GM12801 (cell line): Measurements from ENCODE around the gene DYNAP.

Experiments used
- CTCF ChIP-seq: IDR thresholded peaks from one replicate; pipeline ENCODE4 v1.5.1; 2011; ENCODE audit warnings: control low read depth; ENCODE audit not compliant: insufficient read length; ENCODE audit errors: extremely low read depth

The DYNAP gene, protein sequence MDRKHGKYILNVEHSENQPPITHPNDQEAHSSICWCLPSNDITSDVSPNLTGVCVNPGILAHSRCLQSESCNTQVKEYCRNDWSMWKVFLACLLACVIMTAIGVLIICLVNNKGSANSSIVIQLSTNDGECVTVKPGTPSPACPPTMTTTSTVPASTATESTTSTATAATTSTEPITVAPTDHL

DNA sequence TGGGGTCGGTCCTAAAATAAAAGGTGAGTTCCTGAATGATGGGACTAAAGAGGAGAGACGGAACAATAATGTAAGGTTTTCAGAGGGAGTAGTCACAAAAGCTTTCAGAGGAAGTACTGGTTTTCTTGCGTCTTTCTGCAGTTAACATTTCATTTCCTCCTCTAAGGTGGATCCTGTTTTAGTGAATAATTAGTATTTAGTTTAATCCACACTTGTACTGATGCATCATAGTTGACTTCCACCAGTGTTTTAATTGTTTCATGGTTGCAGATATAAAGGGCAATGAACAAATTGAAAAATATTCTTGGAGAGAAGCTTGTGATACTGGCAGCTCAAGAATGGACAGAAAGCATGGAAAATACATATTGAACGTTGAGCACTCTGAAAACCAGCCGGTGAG, at the start of gene DYNAP:
Gene DYNAP, plus strand, starts transcription at position 301 of the 400 bp plus-strand sequence. Its CDS starts 38 bp downstream, at position 339.
- no peak for TF ChIP-seq CTCF

GRCh38 chr18:54551590-54551989, 39.5 kb upstream of the DYNAP start:
- no peak for TF ChIP-seq CTCF

GRCh38 chr18:54555286-54555685, 35.8 kb upstream of the DYNAP start:
- TF ChIP-seq CTCF = no peak

DNA sequence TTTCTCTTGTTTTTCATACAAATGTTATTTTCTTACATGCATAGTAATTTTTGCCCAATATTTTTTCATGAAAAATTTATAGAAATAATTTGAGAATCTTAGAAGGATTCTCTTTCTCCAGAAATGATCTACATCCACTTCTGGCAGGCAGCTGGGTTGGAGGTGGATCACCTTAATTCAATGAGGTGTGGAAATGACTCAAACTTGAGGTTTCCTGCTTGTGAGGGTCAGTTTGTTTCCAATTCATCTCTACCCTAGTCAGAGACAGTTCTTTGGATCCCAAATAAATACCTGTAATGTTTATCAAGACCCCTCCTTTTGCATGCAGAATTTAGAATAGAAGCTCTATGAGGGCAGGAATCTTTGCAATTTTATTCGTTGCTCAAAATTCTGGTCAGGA, 35.0 kb upstream of the DYNAP start:
- TF ChIP-seq CTCF = no peak

DNA sequence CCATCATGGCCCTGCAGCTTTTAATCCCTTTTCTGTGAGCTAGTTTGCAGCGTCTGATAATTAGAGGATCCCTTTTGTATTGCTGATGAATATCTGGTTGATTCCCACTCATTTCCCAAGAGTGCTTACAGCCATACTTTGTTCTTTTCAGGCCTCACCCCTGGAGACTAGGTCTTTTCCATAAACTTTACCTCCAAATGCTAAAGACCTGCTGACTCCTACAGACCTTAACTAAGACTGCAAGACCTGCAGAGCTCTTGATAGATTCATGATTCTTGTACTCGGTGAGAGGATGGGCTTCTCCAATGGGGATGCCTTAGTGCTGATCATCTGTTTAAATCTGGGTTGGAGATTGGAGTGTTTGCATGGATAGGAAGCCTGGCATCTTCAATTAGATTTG, 33.1 kb upstream of the DYNAP start:
- no peak for TF ChIP-seq CTCF

GRCh38 chr18:54558609-54559585, 32.1 kb upstream of the DYNAP start:
- no peak for TF ChIP-seq CTCF

- TF ChIP-seq CTCF = no peak
Observed at GRCh38 chr18:54561706-54562267, 29.3 kb upstream of the DYNAP start.
